HG03521 (cell line): ENCODE measurements around the gene RHOH.

ENCODE experiments used
- ATAC-seq: cut with Tn5 transposase; IDR thresholded peaks from one replicate; pipeline ENCODE4 v1.9.1; 2021; ENCODE audit warnings: mild to moderate bottlenecking, moderate library complexity; ENCODE audit not compliant: unreplicated experiment

Gene RHOH

GRCh38 chr4:40232610-40233009, 35.8 kb downstream of the RHOH start:
- ATAC-seq = no peak

- ATAC-seq = no peak
Measured at GRCh38 chr4:40233227-40233626, 36.4 kb downstream of the RHOH start.

- no peak for ATAC-seq
Measured at GRCh38 chr4:40234519-40235039, 37.7 kb downstream of the RHOH start.

- no peak for ATAC-seq
Measured at GRCh38 chr4:40238008-40238699, 41.3 kb downstream of the RHOH start.

GRCh38 chr4:40238700-40239548, 42.1 kb downstream of the RHOH start:
- no peak for ATAC-seq

- no peak for ATAC-seq
Measured at GRCh38 chr4:40240040-40240653, 43.3 kb downstream of the RHOH start.

GRCh38 chr4:40241026-40241425, 44.2 kb downstream of the RHOH start:
- no peak for ATAC-seq

- ATAC-seq = no peak
Measured at GRCh38 chr4:40241941-40242340, 45.1 kb downstream of the RHOH start.

- ATAC-seq = no peak
Measured at GRCh38 chr4:40243386-40243948, 46.6 kb downstream of the RHOH start.

GRCh38 chr4:40244606-40245005, 47.8 kb downstream of the RHOH start:
- no peak for ATAC-seq

- ATAC-seq = no peak
Measured at GRCh38 chr4:40245550-40245949, 48.7 kb downstream of the RHOH start.

GRCh38 chr4:40246011-40246900, 49.4 kb downstream of the RHOH start:
- no peak for ATAC-seq

GRCh38 chr4:40246938-40247337, 50.1 kb downstream of the RHOH start:
- ATAC-seq = no peak

- no peak for ATAC-seq
Measured at GRCh38 chr4:40247350-40247749, 50.5 kb downstream of the RHOH start.

- ATAC-seq = no peak
Measured at GRCh38 chr4:40251366-40251765, 54.5 kb downstream of the RHOH start.

- no peak for ATAC-seq
Measured at GRCh38 chr4:40253906-40254305, 57.1 kb downstream of the RHOH start.

- no peak for ATAC-seq
Measured at GRCh38 chr4:40254608-40255392, 58.0 kb downstream of the RHOH start.

GRCh38 chr4:40255393-40256281, 58.8 kb downstream of the RHOH start:
- ATAC-seq = no peak

GRCh38 chr4:40256329-40256728, 59.5 kb downstream of the RHOH start:
- no peak for ATAC-seq
